GM15510 (cell line): ENCODE results near the gene TMOD1.

ENCODE experiments used
- POLR2A ChIP-seq: IDR thresholded peaks from 3 replicates; pipeline ENCODE4 v1.6.1; 2011; ENCODE audit warnings: borderline replicate concordance; ENCODE audit not compliant: insufficient read length; ENCODE audit errors: extremely low read depth

Gene TMOD1

GRCh38 chr9:97527626-97528528, 26.4 kb downstream of the TMOD1 start:
- no peak for TF ChIP-seq POLR2A

GRCh38 chr9:97528529-97529230, 27.2 kb downstream of the TMOD1 start:
- no peak for TF ChIP-seq POLR2A

GRCh38 chr9:97529363-97530076, 28.1 kb downstream of the TMOD1 start:
- no peak for TF ChIP-seq POLR2A

- TF ChIP-seq POLR2A: no peak
Measured at GRCh38 chr9:97531888-97532376, 30.5 kb downstream of the TMOD1 start.

GRCh38 chr9:97534185-97534584, 32.7 kb downstream of the TMOD1 start:
- no peak for TF ChIP-seq POLR2A

GRCh38 chr9:97534961-97535594, 33.6 kb downstream of the TMOD1 start:
- no peak for TF ChIP-seq POLR2A

GRCh38 chr9:97535771-97536170, 34.3 kb downstream of the TMOD1 start:
- TF ChIP-seq POLR2A: no peak

GRCh38 chr9:97536480-97536879, 35.0 kb downstream of the TMOD1 start:
- no peak for TF ChIP-seq POLR2A

GRCh38 chr9:97543561-97543960, 42.1 kb downstream of the TMOD1 start:
- no peak for TF ChIP-seq POLR2A

- no peak for TF ChIP-seq POLR2A
Measured at GRCh38 chr9:97545486-97545885, 44.0 kb downstream of the TMOD1 start.

- TF ChIP-seq POLR2A: no peak
Measured at GRCh38 chr9:97547098-97547829, 45.8 kb downstream of the TMOD1 start.

- TF ChIP-seq POLR2A: no peak
Measured at GRCh38 chr9:97548379-97548778, 46.9 kb downstream of the TMOD1 start.

- no peak for TF ChIP-seq POLR2A
Measured at GRCh38 chr9:97548819-97549540, 47.5 kb downstream of the TMOD1 start.
